ENCODE measurements around the gene ARHGAP40.

Gene ARHGAP40

GRCh38 chr20:38579921-38580320 is 21.7 kb upstream of the ARHGAP40 start:
- TF ChIP-seq CTCF (IDR thresholded peaks at IDR 0.05) = no peak
- no peak for DNase-seq (ENCODE audit: low spot score)
- H3K27ac ChIP-seq = no peak overlapping the region
- H3K4me3 ChIP-seq = no peak overlapping the region

GRCh38 chr20:38581013-38581412 is 20.6 kb upstream of the ARHGAP40 start, which contains the start of gene ADIG:
ADIG (plus strand) TSS chr20:38581197; CDS start chr20:38581251, 54 bp downstream.
- Histone ChIP-seq H3K27ac (no peak within 1 kb of the TSS), H3K4me3 (no peak within 1 kb of the TSS)
- TF ChIP-seq CTCF (IDR thresholded peaks at IDR 0.05) = no peak
- no peak for DNase-seq (ENCODE audit: low spot score)

GRCh38 chr20:38581830-38582358 is 19.7 kb upstream of the ARHGAP40 start:
- Histone ChIP-seq H3K4me3 (no peak overlapping the region), H3K27ac (no peak overlapping the region)
- DNase-seq (ENCODE audit: low spot score) = no peak
- no peak for TF ChIP-seq CTCF (IDR thresholded peaks at IDR 0.05)

GRCh38 chr20:38583306-38583705 is 18.3 kb upstream of the ARHGAP40 start:
- DNase-seq (ENCODE audit: low spot score) = no peak
- H3K27ac ChIP-seq = no peak overlapping the region
- no peak overlapping the region for H3K4me3 ChIP-seq
- no peak for TF ChIP-seq CTCF (IDR thresholded peaks at IDR 0.05)

GRCh38 chr20:38584099-38584763 is 17.4 kb upstream of the ARHGAP40 start:
- TF ChIP-seq CTCF (IDR thresholded peaks at IDR 0.05) = no peak
- H3K27ac ChIP-seq = no peak overlapping the region
- H3K4me3 ChIP-seq = no peak overlapping the region
- no peak for DNase-seq (ENCODE audit: low spot score)

- Histone ChIP-seq H3K27ac (no peak overlapping the region), H3K4me3 (no peak overlapping the region)
- no peak for DNase-seq (ENCODE audit: low spot score)
- no peak for TF ChIP-seq CTCF (IDR thresholded peaks at IDR 0.05)
Measured at GRCh38 chr20:38585404-38586180, 16.0 kb upstream of the ARHGAP40 start.
